ENCODE measurements around the gene RAB35.

- TF ChIP-seq, protein P1, sequence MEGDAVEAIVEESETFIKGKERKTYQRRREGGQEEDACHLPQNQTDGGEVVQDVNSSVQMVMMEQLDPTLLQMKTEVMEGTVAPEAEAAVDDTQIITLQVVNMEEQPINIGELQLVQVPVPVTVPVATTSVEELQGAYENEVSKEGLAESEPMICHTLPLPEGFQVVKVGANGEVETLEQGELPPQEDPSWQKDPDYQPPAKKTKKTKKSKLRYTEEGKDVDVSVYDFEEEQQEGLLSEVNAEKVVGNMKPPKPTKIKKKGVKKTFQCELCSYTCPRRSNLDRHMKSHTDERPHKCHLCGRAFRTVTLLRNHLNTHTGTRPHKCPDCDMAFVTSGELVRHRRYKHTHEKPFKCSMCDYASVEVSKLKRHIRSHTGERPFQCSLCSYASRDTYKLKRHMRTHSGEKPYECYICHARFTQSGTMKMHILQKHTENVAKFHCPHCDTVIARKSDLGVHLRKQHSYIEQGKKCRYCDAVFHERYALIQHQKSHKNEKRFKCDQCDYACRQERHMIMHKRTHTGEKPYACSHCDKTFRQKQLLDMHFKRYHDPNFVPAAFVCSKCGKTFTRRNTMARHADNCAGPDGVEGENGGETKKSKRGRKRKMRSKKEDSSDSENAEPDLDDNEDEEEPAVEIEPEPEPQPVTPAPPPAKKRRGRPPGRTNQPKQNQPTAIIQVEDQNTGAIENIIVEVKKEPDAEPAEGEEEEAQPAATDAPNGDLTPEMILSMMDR (IDR thresholded peaks at IDR 0.05; ENCODE audit: low read depth, low read length, poor library complexity, severe bottlenecking): no peak
- TF ChIP-seq EZH2phosphoT487 (IDR thresholded peaks at IDR 0.05; ENCODE audit: borderline replicate concordance, low read length): no peak
Measured at GRCh38 chr12:120051535-120051934, 65.0 kb downstream of the RAB35 start.
